NCI-H345 treated with DMSO at 0.1 percent for 48 hours (cell line): ENCODE measurements around the gene SMAD3.
"Not testable (repeated sequence)": the region's sequence is repeated elsewhere in the genome, so short reads cannot be mapped to it uniquely, and the experiment has no call there.

Experiments used
- DNase-seq: peaks from one replicate; lab custom pipeline; 2025; ENCODE audit not compliant: unreplicated experiment; lab: John Stamatoyannopoulos, UW

SMAD3 gene

DNA sequence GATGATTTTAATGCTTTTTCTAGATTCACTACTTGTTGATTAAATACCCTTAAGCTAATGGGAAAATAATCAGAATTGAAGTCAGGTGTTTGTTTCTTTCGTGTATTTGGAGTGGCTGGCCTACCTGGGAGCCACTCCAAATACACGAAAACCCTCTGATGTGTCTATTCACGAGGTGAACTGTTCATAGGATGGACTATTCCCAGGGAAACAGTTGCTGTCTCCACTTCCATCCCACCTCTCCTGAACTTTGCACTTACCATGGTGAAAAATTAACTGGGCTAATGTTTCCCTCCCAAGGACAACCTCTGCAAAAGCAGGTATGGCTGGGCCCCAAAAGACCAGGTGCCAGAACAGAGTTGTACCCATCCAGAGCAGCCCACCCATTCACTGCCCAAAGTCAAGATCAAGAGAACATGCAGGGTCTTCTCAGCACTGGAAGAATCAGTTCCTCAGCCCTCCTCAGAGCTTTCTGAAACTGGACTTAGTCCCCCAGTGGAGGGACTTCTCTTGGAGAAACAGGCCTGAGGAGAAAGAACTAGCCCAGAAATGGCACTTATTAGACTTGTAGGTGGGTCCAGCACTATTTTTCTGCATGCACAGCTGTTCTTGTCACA lies 2.9 kb upstream of the SMAD3 start:
- DNase-seq: no peak

DNA sequence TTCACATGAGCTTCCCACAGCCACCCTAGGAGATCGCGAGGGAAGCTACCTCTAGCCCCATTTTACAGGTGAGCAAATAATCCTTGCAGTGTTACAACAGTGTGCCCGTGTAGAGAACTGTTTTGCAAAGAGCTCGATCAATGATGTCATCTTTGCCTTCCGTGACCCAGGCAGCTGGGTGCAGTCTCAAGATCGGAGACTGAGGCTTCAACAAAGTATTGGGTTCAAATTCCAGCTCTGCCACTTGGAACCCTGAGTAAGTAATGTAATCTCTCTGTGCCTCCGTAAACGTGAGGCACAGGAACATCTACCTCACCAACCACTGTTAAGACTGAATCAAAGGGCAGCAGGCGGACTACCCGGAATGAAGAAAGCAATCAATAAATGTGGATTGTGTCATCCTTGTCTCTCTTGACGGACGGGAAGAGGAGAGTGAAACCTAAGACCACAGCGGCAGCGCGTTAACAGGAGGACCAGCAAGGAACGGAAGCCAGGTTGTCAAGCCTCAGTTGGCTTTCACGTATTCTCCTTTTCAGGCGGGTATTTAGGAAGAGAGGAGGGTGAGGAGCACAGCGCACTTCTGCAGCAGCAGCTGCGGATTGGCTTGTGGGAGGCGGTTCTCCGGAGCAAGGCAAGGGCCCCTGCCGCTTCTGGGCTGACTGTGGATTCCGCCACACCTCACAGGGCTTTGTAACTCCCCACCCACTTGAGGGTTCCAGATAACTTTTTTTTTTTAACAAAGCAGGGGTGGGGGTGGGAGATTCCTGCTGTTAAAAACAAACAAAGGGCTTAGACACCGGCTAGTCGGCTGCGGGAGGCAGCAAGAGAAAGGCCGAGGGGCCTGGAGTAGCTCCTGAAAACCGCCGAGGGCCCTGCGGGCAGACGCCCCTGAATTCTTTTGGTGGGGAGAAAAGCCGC lies 1.5 kb upstream of the SMAD3 start:
- DNase-seq: no peak

DNA sequence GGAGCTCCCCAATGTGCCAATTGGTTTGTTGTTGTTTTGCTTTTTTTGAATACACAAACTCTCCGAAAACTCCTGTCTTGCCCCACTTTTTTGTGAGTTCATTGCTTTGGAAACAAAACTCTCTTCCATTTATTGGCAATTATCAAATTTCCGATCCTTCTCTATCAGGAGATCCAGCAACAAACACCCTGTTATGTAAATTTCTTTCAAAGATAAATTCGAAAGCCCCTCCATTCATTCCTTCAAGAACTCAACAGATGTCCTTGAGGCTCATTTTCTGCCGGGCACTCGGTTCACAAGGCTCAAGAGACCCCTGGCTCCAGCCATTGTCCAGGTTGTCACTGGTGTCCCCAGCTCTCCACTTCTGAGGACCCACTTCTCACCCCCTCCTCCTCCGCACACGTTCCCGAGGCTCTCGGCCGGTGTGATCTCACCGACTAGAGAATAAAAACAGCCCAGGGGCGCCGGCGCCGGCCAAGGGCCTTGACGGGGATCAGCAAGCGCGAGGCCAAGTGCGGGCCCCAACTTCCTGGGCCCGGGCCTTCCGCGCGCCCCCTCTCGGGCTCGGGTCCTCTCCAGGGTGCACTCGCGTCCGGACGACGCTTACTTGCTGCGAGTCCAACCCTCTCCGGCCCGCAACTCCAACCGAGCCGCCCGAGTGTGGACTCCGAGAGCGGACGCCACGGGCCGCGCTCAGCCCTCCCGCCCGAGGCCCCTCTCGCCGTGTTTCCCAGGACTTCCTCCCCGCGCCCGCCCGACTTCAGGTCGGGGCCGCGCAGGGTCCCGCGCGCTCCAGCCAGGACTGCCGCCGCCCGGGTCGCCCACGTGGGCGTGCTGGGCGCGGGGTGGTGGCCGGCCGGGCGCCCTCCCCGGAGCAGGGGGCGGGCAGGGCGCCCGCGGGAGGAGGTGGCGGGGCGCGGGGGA lies 533 bp upstream of the SMAD3 start:
- DNase-seq: no peak

DNA sequence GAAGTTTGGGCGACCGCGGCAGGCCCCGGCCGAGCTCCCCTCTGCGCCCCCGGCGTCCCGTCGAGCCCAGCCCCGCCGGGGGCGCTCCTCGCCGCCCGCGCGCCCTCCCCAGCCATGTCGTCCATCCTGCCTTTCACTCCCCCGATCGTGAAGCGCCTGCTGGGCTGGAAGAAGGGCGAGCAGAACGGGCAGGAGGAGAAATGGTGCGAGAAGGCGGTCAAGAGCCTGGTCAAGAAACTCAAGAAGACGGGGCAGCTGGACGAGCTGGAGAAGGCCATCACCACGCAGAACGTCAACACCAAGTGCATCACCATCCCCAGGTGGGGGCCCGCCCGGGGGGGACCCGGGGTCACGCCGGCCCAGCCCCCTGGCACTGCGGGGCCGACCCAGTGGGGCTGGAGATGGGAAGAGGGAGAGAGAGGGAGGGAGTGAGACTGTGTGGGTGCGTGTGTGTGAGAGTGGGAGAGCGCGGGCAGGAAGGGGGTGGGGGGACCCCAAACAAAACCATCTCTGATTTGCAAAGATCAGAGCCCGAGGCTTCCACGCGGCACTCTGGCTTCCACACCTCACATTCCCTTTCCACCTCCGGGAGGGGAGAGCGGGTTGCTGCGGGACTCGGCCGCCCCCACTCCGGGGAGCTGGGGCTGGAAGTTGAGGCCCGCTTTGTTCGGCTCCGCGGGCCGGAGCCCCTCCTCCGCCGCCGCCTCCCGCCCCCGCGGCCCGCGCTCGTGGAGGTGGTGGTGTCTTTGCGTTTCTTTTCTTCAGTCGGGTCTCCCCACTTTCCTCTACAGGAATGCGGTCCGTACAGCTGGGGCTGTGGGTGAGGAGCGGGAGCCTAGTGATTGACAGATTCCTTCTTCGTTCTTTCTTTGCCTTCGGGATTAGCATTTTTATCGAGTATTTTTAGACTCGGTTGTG lies 898 bp downstream of the SMAD3 start:
- no peak for DNase-seq

DNA sequence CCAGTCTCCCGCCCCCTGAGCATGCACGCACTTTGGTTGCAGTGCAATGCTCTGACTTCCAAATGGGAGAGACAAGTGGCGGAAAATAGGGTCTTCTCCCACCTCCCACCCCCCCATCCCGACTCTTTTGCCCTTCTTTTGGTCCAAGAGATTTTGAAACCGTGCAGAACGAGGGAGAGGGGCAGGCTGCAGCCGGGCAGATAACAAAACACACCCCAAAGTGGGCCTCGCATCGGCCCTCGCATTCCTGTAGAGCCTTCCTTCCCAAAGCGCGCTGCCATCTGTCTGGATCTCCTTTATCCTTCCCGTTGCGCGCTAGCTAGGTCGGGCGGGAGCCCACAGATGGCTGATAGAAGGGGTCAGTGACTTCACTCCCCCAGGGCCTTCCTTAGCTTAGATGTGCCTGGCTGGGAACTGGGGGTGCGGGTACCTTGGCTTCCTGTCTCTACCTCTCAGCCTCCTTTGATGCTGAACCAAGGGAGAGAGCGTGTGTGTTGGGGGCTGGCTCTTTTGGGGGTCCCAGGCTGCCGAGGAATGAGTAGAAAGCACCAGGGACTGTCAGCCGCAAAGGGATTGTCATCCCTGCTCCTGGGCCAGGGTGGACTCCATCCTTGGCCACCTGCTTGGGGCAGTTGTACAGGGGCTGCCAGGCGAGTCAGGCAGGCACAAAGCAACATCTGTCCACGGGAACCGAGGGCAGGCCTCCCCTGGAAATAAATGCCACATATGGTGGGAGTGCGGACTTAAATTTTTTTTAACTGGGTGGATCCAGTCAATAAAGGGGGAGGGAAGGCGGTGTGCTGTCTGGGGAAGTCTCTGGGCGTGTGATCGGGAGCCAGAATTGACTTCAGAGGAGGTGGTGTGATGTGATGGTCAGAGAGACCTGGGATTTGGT lies 1.8 kb downstream of the SMAD3 start:
- no peak for DNase-seq

DNA sequence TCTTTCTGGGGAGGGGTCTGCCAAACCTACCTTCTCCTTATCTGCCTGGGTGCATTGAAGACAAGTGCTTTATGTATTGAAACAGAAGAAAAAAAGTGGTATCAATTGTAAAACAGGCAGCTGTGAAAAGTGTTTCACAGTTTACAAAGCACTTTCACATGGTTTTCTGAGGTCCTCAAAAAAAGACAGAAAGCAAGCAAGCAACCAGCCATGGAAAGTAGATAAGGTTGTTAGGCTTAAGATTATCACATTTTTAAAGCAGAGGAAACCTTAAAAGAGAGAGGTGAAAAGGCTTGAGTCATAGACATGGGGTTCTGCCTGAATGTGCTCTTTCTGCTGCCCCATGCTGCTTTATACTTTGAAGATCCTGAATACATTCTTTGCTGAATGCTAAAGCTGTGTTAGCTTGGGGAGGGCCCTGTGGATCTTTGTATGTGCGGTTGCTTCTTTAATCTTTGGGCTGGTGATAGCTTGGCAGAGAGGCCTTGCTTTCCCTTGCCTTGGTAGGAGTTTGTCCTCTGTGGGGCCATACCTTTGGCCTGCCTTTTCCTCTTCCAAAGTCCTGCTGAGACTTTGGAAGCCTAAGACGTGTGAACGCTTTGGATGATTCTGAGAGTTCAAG lies 2.6 kb downstream of the SMAD3 start:
- DNase-seq: no peak

DNA sequence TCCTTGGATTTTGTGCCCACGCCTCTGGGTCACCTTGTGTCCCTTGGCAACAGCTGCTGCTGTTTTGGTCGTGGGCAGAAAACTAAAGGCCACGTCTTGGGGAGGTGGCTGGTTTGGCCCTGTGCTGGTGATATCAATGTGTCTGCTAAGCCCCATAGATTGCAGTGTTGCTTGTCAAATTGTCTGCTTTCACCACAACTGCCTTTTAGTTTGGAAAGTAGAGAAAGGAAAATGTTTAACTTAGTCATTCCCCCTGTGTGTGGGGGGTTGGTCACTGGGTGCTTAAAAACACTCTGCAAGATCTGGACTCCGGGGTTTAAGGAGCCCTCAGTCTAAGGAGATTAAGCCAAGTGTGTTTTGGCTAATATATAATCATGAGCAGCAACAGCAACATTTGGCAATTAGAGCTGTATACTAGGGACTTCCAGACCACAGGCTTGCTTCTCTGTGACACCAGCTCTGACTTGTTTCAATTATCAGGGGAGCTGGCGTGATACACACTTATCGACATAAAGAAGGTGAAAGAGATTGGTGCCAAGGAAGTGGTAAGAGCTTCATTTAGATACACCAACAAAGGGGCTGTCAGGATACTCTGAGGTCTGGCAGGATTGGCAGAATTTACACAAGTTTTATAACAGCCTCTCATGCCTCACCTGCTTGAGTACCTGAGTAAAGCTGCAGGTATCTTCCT lies 3.5 kb downstream of the SMAD3 start:
- DNase-seq: no peak

DNA sequence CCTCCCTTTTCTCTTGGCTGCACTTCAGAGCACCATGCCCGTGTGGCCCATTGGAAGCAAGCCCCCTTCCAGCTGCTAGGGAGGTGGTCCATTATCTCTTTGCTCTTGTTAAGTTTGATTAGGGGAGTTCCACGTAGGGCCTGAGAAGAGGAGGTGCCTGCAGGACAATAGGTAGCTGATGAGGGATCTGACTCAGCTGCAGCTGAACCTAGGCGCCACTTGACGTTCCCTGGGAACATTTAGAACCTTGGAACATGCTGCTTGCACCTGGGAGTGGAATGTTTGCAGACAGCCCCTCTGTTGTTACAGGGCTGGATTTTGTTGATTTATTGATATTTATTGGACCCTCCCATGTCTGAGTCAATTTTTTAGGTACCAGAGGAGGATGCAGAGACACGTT lies 4.7 kb downstream of the SMAD3 start:
- no peak for DNase-seq

DNA sequence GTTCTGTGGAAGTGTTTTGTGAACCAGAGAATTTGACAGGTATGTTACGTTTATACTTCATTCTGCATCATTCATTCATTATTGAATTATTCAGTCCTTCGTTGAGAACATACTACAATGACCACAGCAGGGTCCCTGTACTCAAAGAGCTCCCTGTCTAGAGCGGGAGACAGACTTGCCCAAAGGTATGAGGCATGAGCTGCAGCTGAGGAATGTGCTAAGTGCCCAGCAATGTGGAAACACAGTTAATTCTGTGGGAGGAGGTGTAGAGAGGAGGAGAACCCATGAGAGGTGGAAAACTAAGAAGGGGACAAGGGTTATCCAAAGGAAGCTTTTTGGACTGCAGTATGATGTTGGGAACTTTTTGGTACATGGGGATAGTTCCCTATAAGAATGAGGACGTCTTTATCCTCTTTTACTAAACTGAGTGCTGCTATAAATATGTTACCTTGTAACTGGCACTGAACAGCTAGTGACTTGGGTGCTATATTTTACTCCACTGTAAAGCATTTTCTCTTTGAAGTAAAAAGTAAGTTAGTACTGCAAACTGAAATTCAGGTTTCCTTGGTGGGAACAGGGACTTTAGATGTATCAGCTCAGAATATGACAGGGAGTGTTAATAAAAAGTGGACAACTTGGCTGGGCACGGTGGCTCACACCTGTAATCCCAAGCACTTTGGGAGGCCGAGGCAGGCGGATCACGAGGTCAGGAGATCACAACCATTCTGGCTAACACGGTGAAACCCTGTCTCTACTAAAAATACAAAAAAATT lies 5.7 kb downstream of the SMAD3 start:
- no peak for DNase-seq

DNA sequence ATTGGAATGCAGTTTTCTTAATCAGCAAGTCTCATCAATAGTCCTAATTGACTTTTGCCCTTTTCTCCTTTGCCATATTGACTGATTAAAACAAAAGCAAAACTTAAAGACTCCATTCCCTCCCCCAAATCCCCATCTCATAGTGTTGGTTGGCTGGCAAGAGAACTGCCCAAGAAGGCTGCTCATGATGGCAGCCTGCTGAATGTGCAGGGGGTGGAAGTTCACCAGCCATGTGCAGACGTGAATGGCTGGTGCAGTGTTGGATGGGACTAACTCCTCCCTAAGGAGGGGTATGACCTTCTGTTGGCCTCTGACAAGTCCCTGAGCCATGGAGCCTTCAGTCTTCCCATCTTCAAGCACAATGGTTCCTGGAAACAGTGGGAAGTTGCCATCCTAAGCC lies 7.0 kb downstream of the SMAD3 start:
- DNase-seq: no peak

DNA sequence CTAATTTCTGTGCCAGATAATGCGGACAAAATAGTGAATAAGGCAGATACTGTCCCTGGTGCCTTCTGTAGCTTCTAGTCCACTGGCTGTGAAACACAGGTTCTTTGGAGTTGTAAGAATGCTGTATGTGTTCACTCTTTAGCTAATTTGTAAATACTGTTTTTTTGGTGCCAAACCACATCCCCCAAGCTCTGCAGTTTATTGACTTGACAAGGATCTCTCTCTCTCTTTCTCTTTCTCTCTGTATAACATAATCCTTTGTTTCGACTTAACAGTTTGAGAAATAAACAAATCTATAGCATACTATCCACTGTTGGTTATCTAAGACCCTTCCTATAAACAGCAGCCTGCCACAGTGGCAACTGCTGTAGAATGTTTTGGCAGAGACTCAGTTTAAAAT lies 7.6 kb downstream of the SMAD3 start:
- no peak for DNase-seq

DNA sequence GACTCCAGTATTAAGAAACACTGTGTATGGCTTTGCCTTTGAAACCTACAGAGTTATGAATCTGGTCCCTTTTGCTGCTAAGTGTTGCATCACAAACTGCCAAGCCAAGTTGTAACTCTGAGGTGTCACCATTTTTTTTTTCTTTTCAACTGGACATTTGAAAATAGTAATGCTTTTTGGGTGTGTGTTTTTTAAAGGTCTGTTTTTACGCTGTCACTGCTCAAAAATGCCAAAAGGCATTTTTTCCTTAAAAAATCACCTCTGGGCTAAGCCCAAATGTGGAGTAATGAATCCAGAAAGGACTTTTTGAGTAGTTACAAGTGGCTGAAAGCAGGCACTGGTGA lies 9.5 kb downstream of the SMAD3 start:
- DNase-seq: no peak

DNA sequence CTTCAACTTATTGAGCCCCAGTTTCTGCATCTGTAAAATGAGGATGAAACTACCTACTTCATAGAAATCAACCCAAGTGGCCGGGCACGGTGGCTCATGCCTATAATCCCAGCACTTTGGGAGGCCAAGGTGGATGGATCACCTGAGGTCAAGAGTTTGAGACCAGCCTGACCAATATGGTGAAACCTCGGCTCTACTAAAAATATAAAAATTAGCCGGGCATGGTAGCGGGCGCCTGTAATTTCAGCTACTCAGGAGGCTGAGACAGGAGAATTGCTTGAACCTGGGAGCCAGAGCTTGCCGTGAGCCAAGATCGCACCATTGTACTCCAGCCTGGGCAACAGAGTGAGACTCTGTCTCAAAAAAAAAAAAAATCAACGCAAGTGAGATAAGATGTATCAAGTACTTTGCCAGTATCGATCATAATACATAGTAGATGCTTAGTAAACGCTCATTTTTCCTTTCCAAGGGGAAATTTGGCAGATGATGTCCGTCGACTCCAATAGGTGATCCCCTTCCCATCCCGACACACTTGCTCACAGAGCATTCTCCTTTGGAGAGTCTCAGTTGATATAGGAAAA lies 10.2 kb downstream of the SMAD3 start:
- not testable (repeated sequence) for DNase-seq

DNA sequence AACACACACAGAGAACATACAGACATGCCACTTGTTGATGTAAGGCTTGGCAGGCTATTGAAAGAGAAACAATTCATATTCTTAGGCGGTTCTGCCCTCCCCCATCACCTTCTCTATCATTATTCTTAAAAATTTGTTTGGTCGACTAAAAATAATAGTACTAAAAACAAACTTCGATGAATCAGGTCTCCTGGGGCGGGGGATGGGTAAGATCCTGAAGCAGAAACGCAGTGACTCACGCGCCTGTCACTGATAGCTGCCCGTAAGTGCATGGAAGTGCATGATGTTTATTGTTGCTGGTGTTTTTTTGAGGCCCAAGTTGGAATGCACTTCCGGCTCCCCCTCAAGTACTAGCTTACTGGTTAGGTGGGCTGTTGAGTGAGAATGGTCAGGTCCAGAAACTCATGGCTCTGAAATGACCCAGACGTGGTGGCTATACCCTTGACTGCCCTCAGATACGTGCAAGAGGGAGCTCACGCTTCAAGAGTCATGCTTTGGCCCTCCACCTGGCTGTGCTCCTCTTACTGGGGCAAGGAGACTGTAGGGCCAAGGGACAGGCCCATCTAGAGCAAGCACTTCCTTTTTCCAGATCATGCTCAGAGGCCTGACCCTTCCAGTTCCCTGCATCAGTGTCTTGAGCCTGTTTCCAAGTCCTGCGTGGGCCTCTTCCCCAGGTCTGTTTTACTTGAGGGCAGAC lies 10.9 kb downstream of the SMAD3 start:
- no peak for DNase-seq

DNA sequence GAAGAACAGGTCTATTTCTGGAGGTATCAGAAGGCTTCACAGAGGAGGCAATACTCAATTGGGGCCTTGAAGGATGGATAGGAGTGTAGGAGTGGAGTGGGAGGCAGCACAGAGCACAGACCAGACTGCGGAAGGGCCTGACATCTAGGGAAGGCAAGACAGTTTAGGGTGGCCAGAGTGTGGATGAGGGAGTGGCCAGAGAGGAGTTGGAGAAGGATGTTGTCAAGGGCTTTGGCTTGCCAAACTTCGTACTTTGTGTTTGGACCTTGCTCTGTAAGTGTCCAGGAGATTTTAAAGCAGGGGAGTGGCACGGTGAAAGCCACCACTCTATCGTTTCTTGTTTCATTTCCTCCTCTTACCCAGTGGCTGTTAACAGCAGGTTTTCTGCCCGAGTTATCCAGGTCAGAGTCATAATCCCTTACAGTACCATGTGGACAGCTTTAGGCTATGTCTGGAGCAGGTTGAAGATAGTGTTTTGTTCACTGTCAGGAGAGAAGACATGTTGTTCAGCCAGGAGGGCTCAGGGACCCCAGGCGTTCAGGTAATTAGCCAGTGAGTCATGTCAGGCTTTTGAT lies 12.3 kb downstream of the SMAD3 start:
- no peak for DNase-seq

DNA sequence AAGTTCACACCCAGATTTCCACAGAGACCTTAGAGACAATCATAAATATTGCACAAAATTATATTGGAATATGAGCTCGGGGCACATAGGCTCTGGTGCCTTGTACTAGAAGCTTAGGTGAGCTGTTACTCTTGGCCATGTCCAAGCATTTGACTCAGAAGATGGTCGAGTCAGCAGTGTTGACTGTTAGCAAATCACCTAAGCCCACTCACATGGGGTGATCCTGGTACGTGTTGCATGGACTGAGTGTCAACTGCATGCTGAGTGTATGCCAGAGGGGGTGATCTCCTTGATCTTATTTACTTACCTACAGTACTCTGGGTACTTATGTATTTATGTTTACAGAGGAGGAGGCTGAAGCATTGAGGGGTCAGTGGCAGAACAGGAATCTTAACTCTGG lies 14.0 kb downstream of the SMAD3 start:
- DNase-seq: no peak
